Smooth muscle cell (in vitro differentiated cells): ENCODE results near the gene ZPR1. TPM values are rescaled to one million over a fixed set of nuclear protein-coding genes. Genes with fewer than 3 reads are reported as not detected.
A peak's percentile ranks its signal among the peaks of the same experiment; 100 is the strongest.

Experiments used
- DNase-seq: peaks from one replicate; lab custom pipeline; 2025; ENCODE audit not compliant: unreplicated experiment; lab: John Stamatoyannopoulos, UW
- H2AFZ ChIP-seq: fragments of 200-600 bp; sonication (generic); 2 replicates; pipeline ENCODE4 v1.6.0; 2016; ENCODE audit warnings: antibody characterized with exemption, low read depth, mild to moderate bottlenecking
- H3F3A ChIP-seq: fragments of 200-600 bp; sonication (generic); 2 replicates; pipeline ENCODE4 v1.6.0; 2017; ENCODE audit warnings: antibody characterized with exemption, low read depth
- H3K27ac ChIP-seq: fragments of 200-600 bp; sonication (generic); 2 replicates; pipeline ENCODE4 v1.5.1; 2016; ENCODE audit warnings: low read depth, mild to moderate bottlenecking
- H3K27me3 ChIP-seq: fragments of 200-600 bp; sonication (generic); 2 replicates; pipeline ENCODE4 v1.6.1; 2016; ENCODE audit warnings: low read depth, mild to moderate bottlenecking
- H3K36me3 ChIP-seq: fragments of 200-600 bp; sonication (generic); 2 replicates; pipeline ENCODE4 v1.5.1; 2016; ENCODE audit warnings: low read depth
- H3K4me1 ChIP-seq: fragments of 200-600 bp; sonication (generic); 2 replicates; pipeline ENCODE4 v1.5.1; 2016; ENCODE audit warnings: low read depth
- H3K4me2 ChIP-seq: fragments of 200-600 bp; sonication (generic); 2 replicates; pipeline ENCODE4 v1.6.0; 2016; ENCODE audit warnings: mild to moderate bottlenecking
- H3K4me3 ChIP-seq: fragments of 200-600 bp; sonication (generic); 2 replicates; pipeline ENCODE4 v1.5.1; 2016; ENCODE audit warnings: mild to moderate bottlenecking
- H3K79me2 ChIP-seq: fragments of 200-600 bp; sonication (generic); 2 replicates; pipeline ENCODE4 v1.6.0; 2016; ENCODE audit warnings: low read depth, mild to moderate bottlenecking
- H3K9ac ChIP-seq: fragments of 200-600 bp; sonication (generic); 2 replicates; pipeline ENCODE4 v1.6.0; 2016; ENCODE audit warnings: low read depth
- H3K9me3 ChIP-seq: fragments of 200-600 bp; sonication (generic); replicated peaks from 2 replicates; pipeline ENCODE4 v1.5.1; 2016; ENCODE audit warnings: low read depth
- H4K20me1 ChIP-seq: fragments of 200-600 bp; sonication (generic); 2 replicates; pipeline ENCODE4 v1.6.0; 2016; ENCODE audit warnings: low read depth
- WGBS: methylation state at CpG from one replicate; pipeline ENCODE4 v1.1.7; 2016; ENCODE audit warnings: low lambda C conversion rate; 5-methylcytosine and 5-hydroxymethylcytosine counted together
- polyA plus RNA-seq: library from polyadenylated mRNA; unstranded; fragments of >200 nt; fragmentation: Nextera tagmentation; extraction: Ambion mirVana; gene quantifications from 2 replicates; pipeline ENCODE4 v1.2.1, GENCODE V29; 2016
- total RNA-seq: library from RNA; depleted of rRNA; stranded (reverse); fragments of >200 nt; gene quantifications from 2 replicates; pipeline ENCODE4 v1.2.3, GENCODE V29; 2014
- TF ChIP-seq, protein P1 (sequence below): fragments of 200-600 bp; sonication (generic); IDR thresholded peaks from 2 replicates; pipeline ENCODE4 v1.5.1; 2017; ENCODE audit warnings: borderline replicate concordance, mild to moderate bottlenecking, antibody characterized with exemption; ENCODE audit not compliant: insufficient read depth, poor library complexity, severe bottlenecking

Gene ZPR1
- total and polyA plus RNA-seq, 2 experiments from 2014 or later, result 26.2 to 34.2 TPM

DNA sequence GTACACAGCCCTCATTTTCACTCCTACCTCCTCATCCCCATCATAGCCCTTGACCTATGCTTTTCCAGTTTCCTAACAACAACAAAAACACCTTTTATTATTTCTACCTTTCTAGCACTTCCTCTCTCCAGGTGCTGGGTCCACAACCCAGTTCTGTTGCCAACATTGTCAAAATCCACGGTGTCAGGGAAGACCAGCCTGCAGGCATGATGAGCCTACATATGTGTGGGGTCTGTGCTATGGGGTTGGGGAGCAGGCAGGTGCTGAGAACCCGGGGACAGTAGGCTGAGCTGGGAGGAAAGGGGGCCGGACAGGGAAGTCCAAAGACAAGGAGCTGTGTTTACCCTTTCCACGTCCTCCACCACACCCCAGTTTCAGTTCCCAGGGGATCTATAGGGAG lies 711 bp upstream of the ZPR1 start:
- TF ChIP-seq, protein P1, sequence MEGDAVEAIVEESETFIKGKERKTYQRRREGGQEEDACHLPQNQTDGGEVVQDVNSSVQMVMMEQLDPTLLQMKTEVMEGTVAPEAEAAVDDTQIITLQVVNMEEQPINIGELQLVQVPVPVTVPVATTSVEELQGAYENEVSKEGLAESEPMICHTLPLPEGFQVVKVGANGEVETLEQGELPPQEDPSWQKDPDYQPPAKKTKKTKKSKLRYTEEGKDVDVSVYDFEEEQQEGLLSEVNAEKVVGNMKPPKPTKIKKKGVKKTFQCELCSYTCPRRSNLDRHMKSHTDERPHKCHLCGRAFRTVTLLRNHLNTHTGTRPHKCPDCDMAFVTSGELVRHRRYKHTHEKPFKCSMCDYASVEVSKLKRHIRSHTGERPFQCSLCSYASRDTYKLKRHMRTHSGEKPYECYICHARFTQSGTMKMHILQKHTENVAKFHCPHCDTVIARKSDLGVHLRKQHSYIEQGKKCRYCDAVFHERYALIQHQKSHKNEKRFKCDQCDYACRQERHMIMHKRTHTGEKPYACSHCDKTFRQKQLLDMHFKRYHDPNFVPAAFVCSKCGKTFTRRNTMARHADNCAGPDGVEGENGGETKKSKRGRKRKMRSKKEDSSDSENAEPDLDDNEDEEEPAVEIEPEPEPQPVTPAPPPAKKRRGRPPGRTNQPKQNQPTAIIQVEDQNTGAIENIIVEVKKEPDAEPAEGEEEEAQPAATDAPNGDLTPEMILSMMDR, result no peak
- peaks cover 12% of the 10 kb centered on the region for H3K4me1 ChIP-seq
- H2AFZ ChIP-seq, result peak overlapping the region; percentile 95
- H3K27me3 ChIP-seq, result no peaks in the 10 kb centered on the region
- H3K4me2 ChIP-seq, result peak overlapping the region; percentile 98
- H3K36me3 ChIP-seq, result no peaks in the 10 kb centered on the region
- H3F3A ChIP-seq, result no peaks in the 10 kb centered on the region
- H3K27ac ChIP-seq, result peak overlapping the region; percentile 71
- no peaks in the 10 kb centered on the region for H4K20me1 ChIP-seq
- peak overlapping the region; percentile 92 for H3K4me3 ChIP-seq
- 82% methylated on average over 4 of the region's 4 CpGs for WGBS
- peak overlapping the region; percentile 91 for H3K9ac ChIP-seq
- no peaks in the 10 kb centered on the region for H3K9me3 ChIP-seq
- DNase-seq, result no peak
- H3K79me2 ChIP-seq, result peaks cover 13% of the 10 kb centered on the region

DNA sequence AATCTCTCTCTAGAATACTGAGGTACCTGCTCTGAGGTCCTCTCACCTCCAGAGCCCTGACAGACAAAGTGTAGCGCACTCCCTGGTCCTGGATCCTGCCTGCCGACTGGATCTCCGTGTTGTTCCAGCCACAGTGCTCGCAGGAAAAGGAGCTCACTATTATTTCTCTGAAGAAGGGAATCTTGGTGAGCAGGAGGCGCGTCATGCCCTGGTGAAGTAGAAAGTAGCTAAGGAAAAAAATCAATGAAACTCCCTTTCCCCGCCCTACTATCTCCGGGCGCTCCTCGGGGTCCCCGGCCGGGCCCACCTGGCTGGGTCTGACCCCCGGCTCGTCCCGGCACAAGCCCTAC lies 412 bp downstream of the ZPR1 start:
- Histone ChIP-seq H3K4me1 (peaks cover 12% of the 10 kb centered on the region), H3K4me2 (peak overlapping the region; percentile 98), H3K36me3 (peaks cover 6% of the 10 kb centered on the region), H3K4me3 (peak overlapping the region; percentile 92), H3F3A (no peaks in the 10 kb centered on the region), H3K79me2 (peaks cover 13% of the 10 kb centered on the region), H3K27ac (peak overlapping the region; percentile 71), H4K20me1 (no peaks in the 10 kb centered on the region), H3K9ac (peak overlapping the region; percentile 91), H3K9me3 (no peaks in the 10 kb centered on the region), H2AFZ (peak overlapping the region; percentile 95), H3K27me3 (no peaks in the 10 kb centered on the region)
- 1% methylated on average over 15 of the region's 15 CpGs for WGBS
- TF ChIP-seq, protein P1, result no peak
- no peak for DNase-seq

GRCh38 chr11:116786966-116787365 lies 857 bp downstream of the ZPR1 start:
- no peaks in the 10 kb centered on the region for H3F3A ChIP-seq
- no peaks in the 10 kb centered on the region for H4K20me1 ChIP-seq
- H3K36me3 ChIP-seq, result peaks cover 8% of the 10 kb centered on the region
- peak overlapping the region; percentile 92 for H3K4me3 ChIP-seq
- no peak overlapping the region for H2AFZ ChIP-seq
- H3K9ac ChIP-seq, result peak overlapping the region; percentile 91
- peaks cover 12% of the 10 kb centered on the region for H3K4me1 ChIP-seq
- H3K27me3 ChIP-seq, result no peaks in the 10 kb centered on the region
- peak overlapping the region; percentile 71 for H3K27ac ChIP-seq
- peak overlapping the region; percentile 98 for H3K4me2 ChIP-seq
- no peaks in the 10 kb centered on the region for H3K9me3 ChIP-seq
- DNase-seq, result no peak
- WGBS, result 70% methylated on average over 5 of the region's 5 CpGs
- TF ChIP-seq, protein P1, result no peak
- H3K79me2 ChIP-seq, result peaks cover 13% of the 10 kb centered on the region

DNA sequence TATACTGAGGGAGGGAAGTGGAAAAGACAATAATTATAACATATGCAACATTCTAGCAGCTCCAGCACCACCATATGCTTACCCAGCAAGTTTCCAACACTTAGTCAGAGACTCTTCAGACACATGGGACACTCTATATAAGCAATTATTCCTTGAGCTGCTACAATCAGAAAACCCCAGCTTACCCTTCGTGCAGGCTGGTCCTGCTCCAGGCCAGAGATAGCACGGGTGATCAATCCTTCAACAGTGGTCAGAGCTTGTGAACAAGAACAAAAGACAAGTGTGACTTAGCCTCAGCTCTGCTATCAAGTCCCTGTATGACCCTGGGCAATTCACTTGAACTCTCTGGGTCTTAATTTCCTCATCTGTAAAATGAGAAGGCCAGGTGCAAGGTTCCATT lies 1.5 kb downstream of the ZPR1 start:
- Histone ChIP-seq H3K9ac (no peak overlapping the region), H3F3A (no peaks in the 10 kb centered on the region), H4K20me1 (no peaks in the 10 kb centered on the region), H3K4me2 (no peak overlapping the region), H3K79me2 (peaks cover 13% of the 10 kb centered on the region), H3K4me3 (no peak overlapping the region), H2AFZ (no peak overlapping the region), H3K9me3 (no peaks in the 10 kb centered on the region), H3K27me3 (no peaks in the 10 kb centered on the region), H3K36me3 (peaks cover 8% of the 10 kb centered on the region), H3K4me1 (peaks cover 12% of the 10 kb centered on the region), H3K27ac (no peak overlapping the region)
- WGBS, result 93% methylated on average over 2 of the region's 2 CpGs
- TF ChIP-seq, protein P1, result no peak
- DNase-seq, result no peak
